Suppressor macrophage (primary cell): Measurements from ENCODE around the gene RAC2.

Experiments
- DNase-seq, 4 experiments: peaks; one replicate each; pipeline ENCODE4 v3.0.0-alpha.2; 2020 to 2022

RAC2 gene

GRCh38 chr22:37275134-37275533 lies 31.1 kb upstream of the RAC2 start:
- peak in 1 of 4 experiments; percentile 6 for DNase-seq

- DNase-seq = peak; percentile 94 to 97 (median 96)
Measured at GRCh38 chr22:37274380-37274862, 30.4 kb upstream of the RAC2 start.

- DNase-seq = peak in 1 of 4 experiments; percentile 2
Measured at GRCh38 chr22:37273846-37274225, 29.8 kb upstream of the RAC2 start.

GRCh38 chr22:37273126-37273845 lies 29.2 kb upstream of the RAC2 start:
- peak; percentile 73 to 88 (median 83) for DNase-seq

GRCh38 chr22:37270928-37271650 lies 27.0 kb upstream of the RAC2 start:
- peak; percentile 89 to 97 (median 92) for DNase-seq

- DNase-seq = peak; percentile 74 to 88 (median 84)
Measured at GRCh38 chr22:37269936-37270678, 26.0 kb upstream of the RAC2 start.

DNA sequence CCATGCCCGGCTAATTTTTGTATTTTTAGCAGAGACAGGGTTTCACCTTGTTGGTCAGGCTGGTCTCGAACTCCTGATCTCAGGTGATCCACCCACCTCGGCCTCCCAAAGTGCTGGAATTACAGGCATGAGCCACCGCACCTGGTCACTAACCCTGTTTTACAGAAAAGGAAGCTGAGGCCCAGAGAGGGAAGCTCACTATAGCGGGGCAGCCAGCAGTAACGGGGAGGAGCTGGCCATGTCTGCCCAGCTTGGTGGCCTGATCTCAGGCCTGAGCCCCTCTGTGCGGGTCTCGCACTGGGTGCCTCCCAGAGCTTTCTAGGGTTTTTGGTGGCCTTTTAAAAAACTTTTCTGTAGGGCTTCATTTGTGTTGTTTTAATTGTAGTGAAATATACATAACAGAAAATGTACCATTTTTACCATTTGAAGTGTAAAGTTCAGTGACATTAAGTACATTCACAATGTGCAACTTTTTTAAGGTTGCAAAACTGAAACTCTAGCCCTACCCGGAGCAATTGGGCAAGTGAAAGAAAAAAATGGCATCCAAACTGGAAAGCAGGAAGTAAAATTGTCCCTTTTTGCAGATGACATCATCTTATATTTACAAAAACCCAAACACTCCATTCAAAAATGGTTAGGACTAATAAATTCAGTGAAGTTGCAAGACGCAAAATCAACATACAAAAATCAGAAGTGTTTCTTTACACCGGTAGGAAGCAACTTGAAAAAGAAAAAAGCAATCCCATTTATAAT lies 23.8 kb upstream of the RAC2 start:
- peak; percentile 68 to 92 (median 82) for DNase-seq

GRCh38 chr22:37267135-37267587 lies 23.1 kb upstream of the RAC2 start:
- peak; percentile 51 to 75 (median 66) for DNase-seq

GRCh38 chr22:37266581-37267134 lies 22.6 kb upstream of the RAC2 start:
- DNase-seq = peak in 1 of 4 experiments; percentile 11

DNA sequence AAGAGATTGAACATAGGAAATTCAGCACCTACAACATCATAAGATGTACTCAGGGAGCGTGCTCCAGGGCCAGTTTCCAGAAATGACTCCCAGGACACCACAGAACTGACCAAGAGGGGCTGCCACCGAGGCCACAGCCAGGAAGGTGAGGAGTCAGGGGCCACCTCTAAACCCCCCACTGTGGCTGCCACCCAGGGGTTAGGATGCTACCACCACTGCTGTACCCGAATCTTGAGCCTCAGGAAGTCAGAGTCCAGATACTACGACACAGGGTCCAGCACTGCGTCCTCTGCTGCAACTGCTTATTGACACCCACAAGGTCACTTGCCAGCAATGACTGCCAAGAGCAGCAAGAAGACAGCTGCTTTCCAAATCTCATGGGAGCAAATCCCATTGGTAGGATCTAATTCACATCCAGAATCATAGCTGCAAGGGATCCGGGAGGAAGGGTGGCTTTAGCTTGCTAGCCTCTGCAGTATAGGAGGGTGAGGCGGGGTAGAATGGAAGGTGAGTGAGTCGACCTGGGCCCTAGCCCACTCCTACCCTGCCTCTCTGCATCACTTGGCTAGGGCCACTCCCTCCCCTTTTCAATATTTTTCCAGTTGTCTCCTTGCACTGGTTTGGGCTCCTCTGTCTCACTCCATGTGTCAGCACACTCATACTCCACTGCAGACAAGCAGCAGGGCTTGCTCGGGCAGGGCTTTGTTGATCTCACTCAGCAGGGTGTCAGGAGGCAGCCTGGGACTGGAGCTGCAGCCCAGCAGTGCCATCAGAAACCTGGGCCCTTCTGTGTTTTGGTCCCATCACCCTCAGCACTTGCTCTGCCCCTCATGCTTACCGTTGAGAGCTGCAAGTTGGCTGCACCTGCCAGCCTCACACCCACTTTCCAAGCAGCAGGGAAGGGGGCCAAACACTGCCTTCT lies 20.2 kb upstream of the RAC2 start:
- no peak for DNase-seq

- DNase-seq = peak in 3 of 4 experiments; percentile 29 to 50 (median 46)
Measured at GRCh38 chr22:37262346-37262745, 18.3 kb upstream of the RAC2 start.

DNA sequence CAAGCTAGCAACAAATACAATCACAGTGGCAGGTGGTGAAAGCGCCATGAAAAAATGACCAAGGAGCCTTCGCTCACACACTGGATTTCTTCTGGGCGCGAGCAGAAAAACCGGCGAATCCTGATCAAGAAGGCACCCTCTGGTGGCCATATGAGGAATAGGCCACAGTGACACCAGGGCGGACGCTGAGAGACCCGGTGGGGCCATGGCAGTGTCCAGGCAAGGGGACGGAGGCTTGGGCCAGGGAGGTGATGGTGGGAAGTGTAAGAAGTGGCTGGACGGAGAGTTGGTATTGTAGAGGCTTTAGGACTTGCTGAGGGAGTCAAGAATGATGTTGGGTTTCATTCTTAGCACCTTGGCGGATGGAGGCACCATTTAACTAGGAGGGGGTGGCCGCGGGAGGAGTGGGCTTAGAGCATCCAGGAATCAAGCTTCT lies 16.9 kb upstream of the RAC2 start:
- DNase-seq = peak; percentile 74 to 87 (median 82)

DNA sequence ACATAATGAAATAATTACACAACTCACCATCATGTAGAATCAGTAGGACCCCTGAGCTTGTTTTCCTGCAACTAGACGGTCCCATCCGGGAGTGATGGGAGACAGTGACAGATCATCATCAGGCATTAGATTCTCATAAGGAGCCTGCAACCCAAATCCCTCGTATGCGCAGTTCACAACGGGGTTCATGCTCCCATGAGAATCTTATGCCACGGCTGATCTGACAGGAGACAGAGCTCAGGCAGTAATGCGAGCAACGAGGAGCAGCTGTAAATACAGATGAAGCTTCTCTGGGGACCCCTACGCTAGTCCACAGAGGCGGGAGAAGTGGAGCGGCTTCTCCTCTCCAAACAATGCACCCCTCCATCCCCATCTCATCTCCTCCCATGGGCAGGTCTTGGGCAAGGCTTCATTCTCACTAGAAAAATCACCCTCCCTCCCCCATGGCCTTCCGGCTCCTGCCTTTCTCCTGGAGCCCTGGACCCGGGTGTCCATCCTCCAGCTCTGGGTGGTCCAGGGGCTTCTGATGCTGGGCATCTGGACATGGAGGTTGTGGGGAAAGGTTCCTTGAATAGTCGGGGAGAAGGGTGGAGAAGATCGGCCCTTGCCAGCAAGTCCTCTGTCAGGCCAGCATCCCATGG lies 16.2 kb upstream of the RAC2 start:
- peak in 1 of 4 experiments; percentile 2 for DNase-seq

DNA sequence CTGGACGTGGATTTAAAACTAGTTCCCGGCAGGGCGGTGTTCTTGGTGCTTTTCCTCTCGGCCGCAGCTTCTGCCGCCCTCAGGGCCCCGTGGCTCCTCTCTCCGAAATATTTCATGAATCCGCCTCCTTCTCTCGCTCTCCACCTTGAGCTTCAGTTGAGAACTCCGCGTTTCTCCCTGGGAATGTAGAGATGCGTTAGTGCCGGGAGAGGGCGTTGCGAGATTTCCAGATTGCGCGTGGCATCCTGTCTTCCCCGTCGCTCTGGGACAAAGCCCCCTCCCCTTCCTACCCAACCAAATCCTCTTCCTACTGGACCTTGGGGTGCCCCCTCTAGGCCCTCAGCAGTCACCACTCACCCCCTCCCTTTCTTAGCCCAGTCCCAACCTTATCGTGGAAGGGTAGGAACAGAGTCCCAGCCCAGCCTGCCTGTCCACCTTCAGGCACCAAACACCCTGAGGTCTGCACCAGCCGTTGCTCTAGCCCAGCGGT lies 15.5 kb upstream of the RAC2 start:
- DNase-seq = peak; percentile 46 to 76 (median 64)

- DNase-seq = peak in 1 of 4 experiments; percentile 3
Measured at GRCh38 chr22:37258753-37259401, 14.8 kb upstream of the RAC2 start.

DNA sequence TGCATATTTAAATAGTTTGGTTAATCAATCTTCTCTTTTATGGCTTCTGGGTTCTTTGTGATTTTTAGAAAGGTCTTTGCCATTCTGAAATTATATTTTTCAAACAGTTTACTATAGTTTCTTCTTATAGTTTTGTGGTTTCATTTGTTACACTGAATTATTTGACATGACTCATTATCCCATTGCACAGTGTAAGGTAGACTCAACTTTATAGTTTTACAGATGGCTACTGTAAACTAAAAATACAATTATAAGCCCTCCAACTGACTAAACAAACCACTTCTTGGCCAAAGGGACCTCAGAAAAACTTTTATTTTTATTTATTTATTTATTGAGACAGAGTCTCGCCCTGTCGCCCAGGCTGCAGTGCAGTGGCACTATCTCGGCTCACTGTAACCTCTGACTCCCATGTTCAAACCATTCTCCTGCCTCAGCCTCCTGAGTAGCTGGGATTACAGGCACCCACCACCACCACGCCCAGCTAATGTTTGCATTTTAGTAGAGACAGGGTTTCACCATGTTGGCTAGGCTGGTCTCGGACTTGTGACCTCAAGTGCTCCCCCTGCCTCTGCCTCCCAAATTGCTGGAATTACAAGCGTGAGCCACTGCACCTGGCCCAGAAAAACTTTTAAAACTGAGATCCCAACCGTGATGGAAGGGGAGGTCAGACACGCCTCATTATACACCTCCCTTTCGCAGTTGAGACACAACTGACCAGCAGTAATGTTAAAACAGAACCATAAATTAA lies 14.1 kb upstream of the RAC2 start:
- no peak for DNase-seq

- no peak for DNase-seq
Measured at GRCh38 chr22:37256075-37256726, 12.1 kb upstream of the RAC2 start.

DNA sequence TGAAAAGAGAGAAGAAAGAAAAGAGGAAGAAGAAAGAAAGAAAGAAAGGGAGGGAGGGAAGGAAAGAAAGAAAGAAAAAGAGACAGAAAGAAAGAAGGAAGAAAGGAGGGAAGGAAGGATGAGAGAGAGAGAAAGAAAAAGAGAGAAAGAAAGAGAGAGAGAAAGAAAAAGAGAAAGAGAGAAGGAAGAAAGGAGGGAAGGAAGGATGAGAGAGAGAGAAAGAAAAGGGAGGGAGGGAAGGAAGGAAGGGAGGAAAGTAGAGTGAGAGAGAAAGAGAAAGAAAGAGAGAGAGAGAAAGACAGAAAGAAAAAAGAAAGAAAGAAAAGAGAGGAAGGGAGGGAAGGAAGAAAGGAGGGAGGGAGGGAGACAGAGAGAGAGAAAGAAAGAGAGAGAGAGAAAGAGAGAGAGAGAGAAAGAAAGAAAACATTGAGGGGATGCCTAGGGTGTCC lies 11.5 kb upstream of the RAC2 start:
- no peak for DNase-seq
